Measurements from ENCODE around the gene CACNA1A. TPM values are rescaled to one million over a fixed set of nuclear protein-coding genes. Genes with fewer than 3 reads are reported as not detected.

The CACNA1A gene
- total RNA-seq, 2 experiments from 2014 or later: 0.30 to 0.45 TPM

- intact Hi-C loops (cut with DNase I, micrococcal nuclease): no loop called here
- Mint-ChIP-seq H3K9me3 (no peaks in the 10 kb centered on the region), H3K27ac (no peak overlapping the region), H3K4me1 (ENCODE audit: low read depth) (peaks cover 3% of the 10 kb centered on the region), H3K27me3 (peaks cover 83% of the 10 kb centered on the region), H3K36me3 (ENCODE audit: low read depth) (no peaks in the 10 kb centered on the region), H3K4me3 (no peak overlapping the region)
- H3K27me3 ChIP-seq (ENCODE audit: control insufficient read depth in 1 of 2, insufficient read depth in 2 of 2, low read length in 2 of 2): peaks cover 41 to 70% of the 10 kb centered on the region in 2 experiments
- H3K27ac ChIP-seq (ENCODE audit: low read depth in 1 of 2, low read length in 2 of 2): no peak overlapping the region
- no peak for TF ChIP-seq CTCF (IDR thresholded peaks at IDR 0.05)
- no peaks in the 10 kb centered on the region for H3K36me3 ChIP-seq (ENCODE audit: insufficient read depth, low read length)
- DNase-seq (peak in 6 of 14 experiments; percentile 1 to 34 (median 14)), ATAC-seq (ENCODE audit: poor library complexity) (peak; percentile 43)
- POLR2A ChIA-PET: no interaction called here
- H3K4me3 ChIP-seq (ENCODE audit: low read length): no peak overlapping the region
- CTCF ChIA-PET: no interaction called here
- H3K4me1 ChIP-seq (ENCODE audit: insufficient read depth, low read length): peaks cover 6% of the 10 kb centered on the region
- peaks cover 0 to 7% of the 10 kb centered on the region in 2 experiments for H3K9me3 ChIP-seq (ENCODE audit: control insufficient read depth in 1 of 2, insufficient read depth in 1 of 2, low read length in 2 of 2)
Observed at GRCh38 chr19:13505761-13506470, 363 bp downstream of the CACNA1A start.

- Mint-ChIP-seq H3K4me3 (no peak overlapping the region), H3K36me3 (ENCODE audit: low read depth) (no peaks in the 10 kb centered on the region), H3K9me3 (no peaks in the 10 kb centered on the region), H3K27me3 (peaks cover 86% of the 10 kb centered on the region), H3K27ac (no peak overlapping the region), H3K4me1 (ENCODE audit: low read depth) (peaks cover 3% of the 10 kb centered on the region)
- TF ChIP-seq CTCF (IDR thresholded peaks at IDR 0.05): no peak
- Histone ChIP-seq H3K36me3 (ENCODE audit: insufficient read depth, low read length) (no peaks in the 10 kb centered on the region), H3K4me3 (ENCODE audit: low read length) (no peak overlapping the region), H3K27ac (ENCODE audit: low read depth in 1 of 2, low read length in 2 of 2) (no peak overlapping the region), H3K27me3 (ENCODE audit: control insufficient read depth in 1 of 2, insufficient read depth in 2 of 2, low read length in 2 of 2) (peaks cover 41 to 68% of the 10 kb centered on the region in 2 experiments), H3K4me1 (ENCODE audit: insufficient read depth, low read length) (peaks cover 6% of the 10 kb centered on the region), H3K9me3 (ENCODE audit: control insufficient read depth in 1 of 2, insufficient read depth in 1 of 2, low read length in 2 of 2) (peaks cover 0 to 7% of the 10 kb centered on the region in 2 experiments)
- intact Hi-C loops (cut with DNase I, micrococcal nuclease): no loop called here
- CTCF ChIA-PET: no interaction called here
- POLR2A ChIA-PET: interaction anchor here (0.6 kb wide), 1 partner anchor 119 kb away, joined by 3 read pairs; no protein-coding TSS in a partner anchor
- DNase-seq (no peak), ATAC-seq (ENCODE audit: poor library complexity) (no peak)
Observed at GRCh38 chr19:13505164-13505695, 1.0 kb downstream of the CACNA1A start.

GRCh38 chr19:13503570-13504235 is 2.6 kb downstream of the CACNA1A start:
- H3K27ac ChIP-seq (ENCODE audit: low read depth in 1 of 2, low read length in 2 of 2): no peak overlapping the region
- intact Hi-C loops (cut with DNase I, micrococcal nuclease): no loop called here
- H3K4me3 Mint-ChIP-seq: no peak overlapping the region
- H3K9me3 Mint-ChIP-seq: no peaks in the 10 kb centered on the region
- H3K9me3 ChIP-seq (ENCODE audit: control insufficient read depth in 1 of 2, insufficient read depth in 1 of 2, low read length in 2 of 2): peaks cover 0 to 7% of the 10 kb centered on the region in 2 experiments
- peaks cover 3% of the 10 kb centered on the region for H3K4me1 Mint-ChIP-seq (ENCODE audit: low read depth)
- H3K27ac Mint-ChIP-seq: no peak overlapping the region
- H3K4me1 ChIP-seq (ENCODE audit: insufficient read depth, low read length): peaks cover 6% of the 10 kb centered on the region
- H3K36me3 Mint-ChIP-seq (ENCODE audit: low read depth): no peaks in the 10 kb centered on the region
- ChIA-PET CTCF (no interaction called here), POLR2A (no interaction called here)
- no peak for ATAC-seq (ENCODE audit: poor library complexity)
- no peaks in the 10 kb centered on the region for H3K36me3 ChIP-seq (ENCODE audit: insufficient read depth, low read length)
- DNase-seq: no peak
- TF ChIP-seq CTCF (IDR thresholded peaks at IDR 0.05): no peak
- H3K27me3 Mint-ChIP-seq: peaks cover 73% of the 10 kb centered on the region
- H3K4me3 ChIP-seq (ENCODE audit: low read length): no peak overlapping the region
- H3K27me3 ChIP-seq (ENCODE audit: control insufficient read depth in 1 of 2, insufficient read depth in 2 of 2, low read length in 2 of 2): peaks cover 30 to 62% of the 10 kb centered on the region in 2 experiments
